ENCODE results near the gene LRRC30. TPM values are rescaled to one million over a fixed set of nuclear protein-coding genes. Genes with fewer than 3 reads are reported as not detected.

Gene LRRC30
- total RNA-seq (2012; rRNA removed) (not detected in 2 replicates), polyA plus RNA-seq (2012; rRNA removed) (not detected in 2 replicates), Bru-seq, nascent RNA (not detected), BruChase-seq, experiment 1, labeled RNA remaining after a 6-hour chase (not detected), BruChase-seq, experiment 2, labeled RNA remaining after a 2-hour chase (not detected)
- polyA plus RNA-seq (2012; cell fraction: cytosol; rRNA removed) = not detected in 2 replicates
- not detected in 2 replicates for polyA plus RNA-seq (2012; cell fraction: nucleus; rRNA removed; ENCODE audit: low replicate concordance)
- long read RNA-seq = 0 reads

DNA sequence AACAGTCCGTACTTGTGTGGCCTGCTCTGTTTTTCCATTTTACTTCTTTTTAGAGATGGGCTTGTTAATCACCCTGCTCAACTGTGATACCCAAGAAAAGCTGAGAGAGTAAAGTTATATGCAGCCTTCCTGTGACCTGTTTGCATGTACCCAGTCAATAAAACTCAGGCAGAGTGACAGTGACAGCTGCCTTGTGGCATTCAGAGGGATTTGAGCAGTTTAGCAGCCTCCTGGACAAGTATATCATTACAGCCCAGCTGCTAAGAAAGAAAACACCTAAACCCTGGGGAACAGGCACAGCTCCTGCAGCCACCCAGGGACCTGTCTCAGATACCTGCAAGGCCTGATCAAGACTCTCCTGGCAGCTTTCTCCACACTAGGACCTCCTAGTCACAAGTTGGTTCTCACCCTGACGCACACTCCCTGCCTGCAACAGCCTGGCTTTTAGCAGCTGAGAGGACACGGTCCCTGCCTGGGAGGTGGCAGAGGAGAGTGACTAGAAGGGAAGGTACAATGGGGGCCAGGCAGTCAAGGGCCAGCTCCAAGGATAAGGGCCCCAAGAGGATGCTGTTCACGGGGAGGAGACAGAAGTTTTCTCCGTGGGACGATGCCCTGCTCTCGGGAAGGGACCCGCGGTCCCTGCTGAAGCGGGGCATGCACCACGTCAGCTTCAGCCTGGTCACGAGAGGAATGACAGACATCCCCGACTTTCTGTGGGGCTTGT is at the start of gene LRRC30:
Gene LRRC30 (plus strand): TSS at position 464 of the 724 bp plus-strand sequence. CDS start 50 bp downstream, at position 514.
- no peaks in the 10 kb centered on the region for H3K9me3 ChIP-seq (ENCODE audit: control insufficient read depth, insufficient read depth, low read length)
- DNase-seq = no peak
- H2BK5ac ChIP-seq (ENCODE audit: low read depth, low read length, poor library complexity, severe bottlenecking) = no peak within 1 kb of the TSS
- no peak within 1 kb of the TSS for H2BK20ac ChIP-seq (ENCODE audit: low read depth, low read length)
- WGBS, 2 experiments (ENCODE audit: extremely low coverage in 2 of 2, insufficient read length in 1 of 2) = 81% methylated on average over 8 of the region's 13 CpGs; no CpG with 5 or more reads in 1 of the 2 experiments
- H4K5ac ChIP-seq (ENCODE audit: low read depth, low read length) = no peak within 1 kb of the TSS
- H3K9ac ChIP-seq (ENCODE audit: low read depth, low read length) = no peak within 1 kb of the TSS
- H2BK15ac ChIP-seq (ENCODE audit: low read depth, low read length) = no peak within 1 kb of the TSS
- no peak within 1 kb of the TSS for H3K4me3 ChIP-seq (ENCODE audit: insufficient read depth, low read depth, low read length)
- no peak within 1 kb of the TSS for H3K23ac ChIP-seq (ENCODE audit: low read depth, low read length)
- H3K56ac ChIP-seq (ENCODE audit: extremely low read depth, insufficient read depth, low read length) = no peak within 1 kb of the TSS
- no peak within 1 kb of the TSS for H2AK5ac ChIP-seq (ENCODE audit: low read depth, low read length)
- intact Hi-C loops (cut with micrococcal nuclease) (no loop called here), dilution Hi-C loops (cut with HindIII; ENCODE audit: low sequenced_read_pairs, unreplicated experiment) (no loop called here), in situ Hi-C loops (cut with MboI; ENCODE audit: low sequenced_read_pairs) (no loop called here)
- no peak within 1 kb of the TSS for H3K18ac ChIP-seq (ENCODE audit: low read depth, low read length)
- no peak within 1 kb of the TSS for H4K8ac ChIP-seq (ENCODE audit: low read depth in 2 of 2, low read length in 2 of 2)
- no peak within 1 kb of the TSS for H3K4me2 ChIP-seq (ENCODE audit: low read depth, low read length)
- no peaks in the 10 kb centered on the region for H3K4me1 ChIP-seq (ENCODE audit: control insufficient read depth, insufficient read depth, low read length)
- POLR2A ChIA-PET (ENCODE audit: unreplicated experiment) = no interaction called here
- CTCF ChIA-PET = no interaction called here
- peaks cover 9% of the 10 kb centered on the region for H3K27me3 ChIP-seq (ENCODE audit: control insufficient read depth, insufficient read depth, low read length)
- H2BK120ac ChIP-seq (ENCODE audit: low read depth, low read length) = no peak within 1 kb of the TSS
- H4K20me1 ChIP-seq (ENCODE audit: insufficient read depth, low read length) = no peaks in the 10 kb centered on the region
- BruUV-seq (replicated peaks) = no TSS peak
- no peak within 1 kb of the TSS for H2AK9ac ChIP-seq (replicated peaks; ENCODE audit: low read depth, low read length, poor library complexity)
- no peaks in the 10 kb centered on the region for H3K9me1 ChIP-seq (ENCODE audit: insufficient read depth, low read length)
- H3K27ac ChIP-seq (ENCODE audit: insufficient read depth, low read length) = no peak within 1 kb of the TSS
- no peak for TF ChIP-seq RFX5 (IDR thresholded peaks at IDR 0.05; ENCODE audit: low read depth, low read length)
- no peak for TF ChIP-seq RAD21 (IDR thresholded peaks at IDR 0.05; ENCODE audit: low read length)
- TF ChIP-seq CEBPB (IDR thresholded peaks at IDR 0.05; ENCODE audit: low read depth, low read length) = no peak
- no peak for TF ChIP-seq FOS (IDR thresholded peaks at IDR 0.05; ENCODE audit: low read depth, low read length)
- TF ChIP-seq POLR2A (IDR thresholded peaks at IDR 0.05; ENCODE audit: low read depth, low read length) = no peak
- H2AFZ ChIP-seq (replicated peaks; ENCODE audit: low read length, poor library complexity) = no peak within 1 kb of the TSS
- ATAC-seq (ENCODE audit: low read depth) = no peak
- no peaks in the 10 kb centered on the region for H3K79me1 ChIP-seq (ENCODE audit: low read depth in 1 of 2, low read length in 2 of 2)
- no peak within 1 kb of the TSS for H3K14ac ChIP-seq (replicated peaks; ENCODE audit: low read depth, low read length)
- no peak within 1 kb of the TSS for H4K91ac ChIP-seq (ENCODE audit: insufficient read depth, low read depth, low read length)
- no peaks in the 10 kb centered on the region for H3K36me3 ChIP-seq (ENCODE audit: control insufficient read depth, insufficient read depth, low read length)
- no peak within 1 kb of the TSS for H3K4ac ChIP-seq (ENCODE audit: low read depth, low read length)

Measured in IMR-90 (cell line).